K562 (cell line): Measurements from ENCODE around the gene PA2G4. TPM values are rescaled to one million over a fixed set of nuclear protein-coding genes. Genes with fewer than 3 reads are reported as not detected.
A peak's percentile ranks its signal among the peaks of the same experiment; 100 is the strongest.

Experiments
- ATAC-seq: fragments of 200-7000 bp; cut with Tn5 transposase; 3 replicates; pipeline ENCODE4 v1.9.1; 2020; ENCODE audit warnings: moderate library complexity
- BruUV-seq: library from RNA; stranded (reverse); fragments of 400-500 nt; replicated peaks from 2 replicates; lab custom pipeline; 2021; lab: Mats Ljungman, UMichigan
- CTCF ChIA-PET: fragments of 300-600 bp; formaldehyde crosslinking; extraction: SDS; loops from one replicate; lab custom pipeline; 2021; ENCODE audit warnings: low intra/inter-chr PET ratio; lab: Yijun Ruan, JAX
- POLR2A ChIA-PET: fragments of 300-600, 350-650 bp; sonication (Branson Sonifier 250); formaldehyde crosslinking; extraction: SDS; loops from one replicate; lab custom pipeline; 2021; ENCODE audit warnings: antibody characterized with exemption, inconsistent platforms; lab: Yijun Ruan, JAX
- DNase-seq, 4 experiments: peaks; one replicate each; pipeline versions ENCODE4 v3.0.0 to v3.0.0-alpha.2; 2011 to 2018; ENCODE audit warnings: low spot score in 3 of 4, mixed read lengths in 3 of 4; ENCODE audit errors: extremely low read depth in 1 of 4
- FAIRE-seq: peaks from 2 replicates; lab custom pipeline; 2011; peaks lifted over from hg19 to GRCh38; lab: Jason Lieb, UNC
- H2AFZ ChIP-seq: 2 replicates; pipeline ENCODE4 v1.6.0; 2011; ENCODE audit warnings: low read depth, low read length, control low read depth, inconsistent platforms
- H3K27ac ChIP-seq: fragments of 200-600 bp; 3 replicates; pipeline ENCODE4 v1.8.0; 2011; ENCODE audit warnings: low read depth, mild to moderate bottlenecking, control low read depth, inconsistent platforms, low read length, moderate library complexity, mixed read lengths; ENCODE audit errors: extremely low read depth
- H3K27me3 ChIP-seq, 2 experiments: fragments of 300-600 bp in 1 of 2; 2 replicates in 1 of 2; 3 replicates in 1 of 2; pipeline versions ENCODE4 v1.6.0 to v1.8.0; 2011; ENCODE audit warnings: inconsistent platforms in 2 of 2, low read length in 2 of 2, mild to moderate bottlenecking in 1 of 2, mixed read lengths in 1 of 2, moderate library complexity in 1 of 2; ENCODE audit not compliant: control insufficient read depth in 2 of 2, insufficient read depth in 2 of 2
- H3K36me3 ChIP-seq: fragments of 300-600 bp; 3 replicates; pipeline ENCODE4 v1.8.0; 2011; ENCODE audit warnings: mild to moderate bottlenecking, low read length, inconsistent platforms; ENCODE audit not compliant: control insufficient read depth, insufficient read depth
- H3K4me1 ChIP-seq, 2 experiments: fragments of 200-600 bp in 1 of 2; replicated peaks in 1 of 2; 2 replicates in 1 of 2; 3 replicates in 1 of 2; pipeline versions ENCODE4 v1.5.1 to v1.8.0; 2011; ENCODE audit warnings: inconsistent platforms in 2 of 2, low read length in 2 of 2, mild to moderate bottlenecking in 1 of 2, mixed read lengths in 1 of 2, moderate library complexity in 1 of 2; ENCODE audit not compliant: control insufficient read depth in 2 of 2, insufficient read depth in 2 of 2
- H3K4me2 ChIP-seq: 2 replicates; pipeline ENCODE4 v1.6.1; 2011; ENCODE audit warnings: low read length, control low read depth, inconsistent platforms, mixed read lengths; ENCODE audit not compliant: insufficient read depth
- H3K4me3 ChIP-seq: fragments of 200-600 bp; sonication (generic), shearing (Covaris generic); 2 replicates; pipeline ENCODE4 v1.5.1; 2016; ENCODE audit warnings: control low read depth, inconsistent platforms
- H3K79me2 ChIP-seq: fragments of 200-600 bp; 3 replicates; pipeline ENCODE4 v1.8.0; 2011; ENCODE audit warnings: low read length, inconsistent platforms; ENCODE audit not compliant: control insufficient read depth, insufficient read depth
- H3K9ac ChIP-seq, 2 experiments: 2 replicates each; pipeline versions ENCODE4 v1.6.0 to v1.6.1; 2011; ENCODE audit warnings: low read depth in 2 of 2, low read length in 2 of 2, control low read depth in 1 of 2, inconsistent platforms in 1 of 2, mild to moderate bottlenecking in 1 of 2, mixed read lengths in 1 of 2; ENCODE audit not compliant: insufficient read depth in 1 of 2
- H3K9me1 ChIP-seq: one replicate; pipeline ENCODE4 v1.6.0; 2011; ENCODE audit warnings: inconsistent platforms, mild to moderate bottlenecking, low read length, moderate library complexity; ENCODE audit not compliant: control insufficient read depth, insufficient read depth
- H3K9me3 ChIP-seq: replicated peaks from 2 replicates; pipeline ENCODE4 v1.5.1; 2011; ENCODE audit warnings: low read depth, low read length, inconsistent platforms; ENCODE audit not compliant: control insufficient read depth, insufficient read depth
- H4K20me1 ChIP-seq: replicated peaks from 2 replicates; pipeline ENCODE4 v1.6.1; 2011; ENCODE audit warnings: low read length, inconsistent platforms, mixed read lengths; ENCODE audit not compliant: control insufficient read depth, insufficient read depth
- DEAF1 ChIP-seq: fragments of 450-650 bp; formaldehyde crosslinking; IDR thresholded peaks from 2 replicates; pipeline ENCODE4 v1.4.0; 2020; ENCODE audit warnings: mild to moderate bottlenecking, moderate library complexity
- GATA2 ChIP-seq: sonication (generic); formaldehyde crosslinking; IDR thresholded peaks from 2 replicates; pipeline ENCODE4 v1.4.0; 2020; ENCODE audit warnings: mild to moderate bottlenecking, missing genetic modification reagents
- HBP1 ChIP-seq: fragments of 450-650 bp; formaldehyde crosslinking; IDR thresholded peaks from 2 replicates; pipeline ENCODE4 v1.4.0; 2022; ENCODE audit warnings: missing genetic modification characterization
- HNRNPLL ChIP-seq: fragments of 200-400 bp; formaldehyde crosslinking; IDR thresholded peaks from 2 replicates; pipeline ENCODE4 v1.6.1; 2017; ENCODE audit warnings: low read length, low read depth, mild to moderate bottlenecking; ENCODE audit not compliant: poor library complexity, severe bottlenecking
- IRF9 ChIP-seq: fragments of 450-650 bp; IDR thresholded peaks from 2 replicates; pipeline ENCODE4 v1.6.1; 2016; ENCODE audit warnings: missing biosample characterization, missing genetic modification characterization
- PCBP1 ChIP-seq: fragments of 200-400 bp; formaldehyde crosslinking; IDR thresholded peaks from 2 replicates; pipeline ENCODE4 v1.6.1; 2018; ENCODE audit warnings: mild to moderate bottlenecking, low read depth, low read length; ENCODE audit not compliant: poor library complexity, severe bottlenecking
- ZNF436 ChIP-seq: fragments of 250-450, 450-650 bp; sonication (Bioruptor Pico); formaldehyde crosslinking; IDR thresholded peaks from 2 replicates; pipeline ENCODE4 v1.7.0; 2020; ENCODE audit warnings: mild to moderate bottlenecking
- ZNF785 ChIP-seq: fragments of 250-450 bp; sonication (Bioruptor Pico); IDR thresholded peaks from 2 replicates; pipeline ENCODE4 v1.4.0; 2020; ENCODE audit warnings: mild to moderate bottlenecking
- WGBS: fragments of 100-300 bp; shearing (Covaris generic); methylation state at CpG from one replicate; pipeline ENCODE4 v1.1.6; 2016; ENCODE audit warnings: low coverage, mixed read lengths; ENCODE audit not compliant: insufficient coverage; ENCODE audit errors: missing lambda C conversion rate; 5-methylcytosine and 5-hydroxymethylcytosine counted together
- in situ Hi-C: fragments of 300-500 bp; cut with MboI; formaldehyde crosslinking; loops from 4 replicates; pipeline ENCODE4 v1.15.0; 2018; ENCODE audit warnings: inconsistent platforms, mixed read lengths
- intact Hi-C: fragments of 100-400 bp; cut with micrococcal nuclease; formaldehyde crosslinking; loops from 2 replicates; pipeline ENCODE4 v1.14.2; 2022
- polyA plus RNA-seq, 8 experiments: library from polyadenylated mRNA; depleted of rRNA in 4 of 8; stranded (reverse) in 5 of 8; unstranded in 3 of 8; fragments of >200 nt; fragmentation: Nextera tagmentation in 2 of 8; fragmentation: Illumina TruSeq in 1 of 8; extraction: Ambion mirVana in 2 of 8; extraction: Trizol in 1 of 8; gene quantifications; 2 replicates each; pipeline versions ENCODE4 v1.2.1 to v1.2.3, GENCODE V29; 2011 to 2014; ENCODE audit warnings: inconsistent platforms in 1 of 8, missing spikeins in 1 of 8
- total RNA-seq, 7 experiments: library from RNA; depleted of rRNA in 6 of 7; stranded (reverse); fragments of >200 nt in 6 of 7; fragmentation: Illumina TruSeq in 2 of 7; extraction: Trizol in 2 of 7; gene quantifications; 2 replicates each; pipeline versions ENCODE4 v1.2.1 to v1.2.3, GENCODE V29; 2011 to 2021; ENCODE audit warnings: low replicate concordance in 1 of 7

Gene PA2G4
- total and polyA plus RNA-seq, 9 of the 15 experiments (the other 6 are each of a cell fraction or from before 2014, with no cell fraction given) = 230 to 925 (median 638) TPM

DNA sequence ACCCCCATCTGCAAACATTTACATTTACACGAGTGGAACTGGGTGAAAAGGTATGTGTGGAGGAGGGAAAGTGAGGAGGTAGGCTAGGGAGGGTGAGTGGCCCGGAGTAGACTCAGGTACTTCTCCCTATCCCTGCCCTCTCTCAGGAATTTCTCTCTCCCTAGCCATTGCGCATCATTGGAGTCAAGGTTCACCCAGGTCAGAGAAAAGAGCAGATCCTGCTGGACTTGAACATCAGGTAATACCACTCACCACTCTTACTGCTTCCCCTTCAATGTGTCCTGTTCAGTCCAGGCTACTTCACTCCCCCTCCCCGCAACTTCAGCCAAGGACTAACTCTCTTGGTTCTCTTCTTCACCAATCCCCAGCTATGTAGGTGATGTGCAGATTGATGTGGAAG, 26.5 kb downstream of the PA2G4 start:
- in situ Hi-C loops = no loop called here
- Histone ChIP-seq H3K27me3 (no peaks in the 10 kb centered on the region), H3K9me1 (peaks cover 6% of the 10 kb centered on the region), H3K4me2 (peak overlapping the region; percentile 98; the same call in 1 of the 2 replicates), H2AFZ (no peak overlapping the region), H3K36me3 (peaks cover 62% of the 10 kb centered on the region), H3K27ac (peak overlapping the region; percentile 93; the same call in 1 of the 3 replicates), H3K9me3 (no peaks in the 10 kb centered on the region), H4K20me1 (peaks cover 5% of the 10 kb centered on the region), H3K9ac (no peak overlapping the region), H3K79me2 (peaks cover 60% of the 10 kb centered on the region), H3K4me1 (peaks cover 23 to 24% of the 10 kb centered on the region in 2 experiments; a peak in 4 of 5 replicates), H3K4me3 (no peak overlapping the region)
- CTCF ChIA-PET = no interaction called here
- intact Hi-C loops = no loop called here
- POLR2A ChIA-PET = interaction anchor here (0.9 to 5.6 kb wide), 3 partner anchors 11 to 31 kb away, joined by 4 to 85 read pairs (median 6); partner anchors contain the start of gene MYL6
- WGBS = 94% methylated on average over 4 of the region's 4 CpGs
- no peak for ATAC-seq
- FAIRE-seq = no peak
- BruUV-seq = no TSS peak
- no peak for DNase-seq
- TF ChIP-seq DEAF1 (no peak), HNRNPLL (no peak), PCBP1 (no peak), HBP1 (CRISPR knock-in tag) (no peak), ZNF785 (CRISPR knock-in tag) (no peak), ZNF436 (no peak), IRF9 (tag) (no peak), GATA2 (CRISPR knock-in tag) (no peak)
- TF ChIP-seq, all 486 proteins: peak for 0
